ENCODE data around the gene SCNN1A. TPM values are rescaled to one million over a fixed set of nuclear protein-coding genes. Genes with fewer than 3 reads are reported as not detected.
A peak's percentile ranks its signal among the peaks of the same experiment; 100 is the strongest.

SCNN1A gene
- total RNA-seq, 1 experiment from 2014 or later, result 2.9 TPM

DNA sequence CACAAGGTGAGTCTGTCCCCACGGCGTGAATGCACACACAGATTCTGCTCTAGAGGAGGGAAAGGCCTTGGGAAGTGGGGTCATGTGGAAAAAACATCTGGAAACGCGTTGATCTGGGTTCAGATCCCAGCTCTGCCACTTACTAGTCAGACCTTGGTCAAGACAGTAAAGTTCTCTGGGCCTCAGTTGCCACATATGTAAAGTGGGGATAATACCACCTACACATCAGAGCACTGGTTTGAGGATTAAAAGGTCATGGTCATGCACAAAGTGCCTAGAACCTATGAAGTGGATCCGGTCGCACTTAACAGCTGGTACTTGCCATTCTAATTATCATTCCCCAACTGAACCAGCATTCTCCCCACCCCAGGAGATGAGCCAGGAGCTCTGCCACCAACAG lies 60.2 kb downstream of the SCNN1A start:
- H3K4me2 ChIP-seq (ENCODE audit: low read length), result no peak overlapping the region
- peaks cover 28% of the 10 kb centered on the region for H3K4me1 ChIP-seq (ENCODE audit: insufficient read depth, low read length)
- TF ChIP-seq EZH2 (IDR thresholded peaks at IDR 0.05; ENCODE audit: low read length, unreplicated experiment) (no peak), EZH2phosphoT487 (IDR thresholded peaks at IDR 0.05; ENCODE audit: borderline replicate concordance, low read length) (no peak)
- TF ChIP-seq, protein P1, sequence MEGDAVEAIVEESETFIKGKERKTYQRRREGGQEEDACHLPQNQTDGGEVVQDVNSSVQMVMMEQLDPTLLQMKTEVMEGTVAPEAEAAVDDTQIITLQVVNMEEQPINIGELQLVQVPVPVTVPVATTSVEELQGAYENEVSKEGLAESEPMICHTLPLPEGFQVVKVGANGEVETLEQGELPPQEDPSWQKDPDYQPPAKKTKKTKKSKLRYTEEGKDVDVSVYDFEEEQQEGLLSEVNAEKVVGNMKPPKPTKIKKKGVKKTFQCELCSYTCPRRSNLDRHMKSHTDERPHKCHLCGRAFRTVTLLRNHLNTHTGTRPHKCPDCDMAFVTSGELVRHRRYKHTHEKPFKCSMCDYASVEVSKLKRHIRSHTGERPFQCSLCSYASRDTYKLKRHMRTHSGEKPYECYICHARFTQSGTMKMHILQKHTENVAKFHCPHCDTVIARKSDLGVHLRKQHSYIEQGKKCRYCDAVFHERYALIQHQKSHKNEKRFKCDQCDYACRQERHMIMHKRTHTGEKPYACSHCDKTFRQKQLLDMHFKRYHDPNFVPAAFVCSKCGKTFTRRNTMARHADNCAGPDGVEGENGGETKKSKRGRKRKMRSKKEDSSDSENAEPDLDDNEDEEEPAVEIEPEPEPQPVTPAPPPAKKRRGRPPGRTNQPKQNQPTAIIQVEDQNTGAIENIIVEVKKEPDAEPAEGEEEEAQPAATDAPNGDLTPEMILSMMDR (conservative IDR thresholded peaks at IDR 0.05; ENCODE audit: low read depth, low read length), result no peak
- ATAC-seq, result no peak
- H3K9me2 ChIP-seq (replicated peaks; ENCODE audit: low read length), result no peaks in the 10 kb centered on the region
- no peak overlapping the region for H2AFZ ChIP-seq (ENCODE audit: low read length)
- no peaks in the 10 kb centered on the region for H3K9me3 ChIP-seq (ENCODE audit: low read length)
- no peaks in the 10 kb centered on the region for H4K20me1 ChIP-seq (ENCODE audit: low read length)
- H3K4me3 ChIP-seq (ENCODE audit: low read length), result no peak overlapping the region
- no peaks in the 10 kb centered on the region for H3K36me3 ChIP-seq (ENCODE audit: low read depth, low read length)
- no peak overlapping the region for H3K9ac ChIP-seq (ENCODE audit: low read length)
- ChIA-PET CTCF (no interaction called here), POLR2A (ENCODE audit: unreplicated experiment) (no interaction called here)
- no TSS peak for BruUV-seq (replicated peaks)
- H3K27ac ChIP-seq (ENCODE audit: low read length), result no peak overlapping the region
- no peaks in the 10 kb centered on the region for H3K27me3 ChIP-seq (ENCODE audit: low read length)
- H3F3A ChIP-seq (ENCODE audit: low read length, unreplicated experiment), result no peaks in the 10 kb centered on the region
- no peak for DNase-seq
- intact Hi-C loops (cut with micrococcal nuclease), result no loop called here
- H3K79me2 ChIP-seq (ENCODE audit: low read length), result no peaks in the 10 kb centered on the region

GRCh38 chr12:6314776-6315175 lies 60.6 kb downstream of the SCNN1A start:
- Histone ChIP-seq H3K4me1 (ENCODE audit: insufficient read depth, low read length) (peaks cover 28% of the 10 kb centered on the region), H3F3A (ENCODE audit: low read length, unreplicated experiment) (no peaks in the 10 kb centered on the region), H4K20me1 (ENCODE audit: low read length) (no peaks in the 10 kb centered on the region), H3K9me3 (ENCODE audit: low read length) (no peaks in the 10 kb centered on the region), H3K79me2 (ENCODE audit: low read length) (no peaks in the 10 kb centered on the region), H3K27me3 (ENCODE audit: low read length) (no peaks in the 10 kb centered on the region), H3K9me2 (replicated peaks; ENCODE audit: low read length) (no peaks in the 10 kb centered on the region), H3K9ac (ENCODE audit: low read length) (no peak overlapping the region), H3K36me3 (ENCODE audit: low read depth, low read length) (no peaks in the 10 kb centered on the region), H3K4me3 (ENCODE audit: low read length) (no peak overlapping the region), H3K27ac (ENCODE audit: low read length) (no peak overlapping the region), H2AFZ (ENCODE audit: low read length) (no peak overlapping the region), H3K4me2 (ENCODE audit: low read length) (no peak overlapping the region)
- TF ChIP-seq EZH2 (IDR thresholded peaks at IDR 0.05; ENCODE audit: low read length, unreplicated experiment) (no peak), EZH2phosphoT487 (IDR thresholded peaks at IDR 0.05; ENCODE audit: borderline replicate concordance, low read length) (no peak)
- TF ChIP-seq, protein P1 (conservative IDR thresholded peaks at IDR 0.05; ENCODE audit: low read depth, low read length), result no peak
- no peak for DNase-seq
- POLR2A ChIA-PET (ENCODE audit: unreplicated experiment), result no interaction called here
- BruUV-seq (replicated peaks), result no TSS peak
- ATAC-seq, result no peak
- intact Hi-C loops (cut with micrococcal nuclease), result no loop called here
- CTCF ChIA-PET, result no interaction called here

DNA sequence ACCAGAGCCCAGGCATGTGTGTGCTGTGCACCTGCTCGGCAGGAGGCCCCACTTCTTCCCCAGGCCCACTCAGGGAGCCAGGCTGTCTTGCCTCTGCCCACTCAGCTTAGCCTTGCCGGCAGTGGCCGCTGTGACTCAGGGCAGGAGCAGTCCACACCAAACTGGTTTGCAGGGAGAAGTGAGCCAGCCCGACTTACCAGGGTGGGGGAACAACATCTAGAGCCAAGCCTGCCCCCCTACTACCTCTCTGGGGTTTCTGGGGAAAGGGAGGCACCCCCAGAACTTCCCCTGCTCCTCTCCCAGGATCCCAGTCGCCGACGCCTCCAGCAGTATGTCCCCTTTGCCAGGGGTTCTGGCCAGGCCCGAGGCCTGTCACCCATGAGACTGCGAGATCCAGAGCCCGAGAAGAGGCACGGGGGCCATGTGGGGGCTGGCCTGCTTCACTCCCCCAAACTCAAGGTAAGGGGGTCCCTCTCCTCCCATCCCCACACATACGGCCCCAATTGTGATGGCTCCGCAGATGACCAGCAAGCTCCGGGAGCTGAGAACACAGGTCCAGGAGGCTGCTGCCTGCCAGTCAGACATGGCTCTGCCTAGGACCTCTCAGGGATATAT lies 61.9 kb downstream of the SCNN1A start:
- BruUV-seq (replicated peaks), result no TSS peak
- H3K36me3 ChIP-seq (ENCODE audit: low read depth, low read length), result no peaks in the 10 kb centered on the region
- no peaks in the 10 kb centered on the region for H3K27me3 ChIP-seq (ENCODE audit: low read length)
- H3F3A ChIP-seq (ENCODE audit: low read length, unreplicated experiment), result no peaks in the 10 kb centered on the region
- intact Hi-C loops (cut with micrococcal nuclease), result no loop called here
- H3K27ac ChIP-seq (ENCODE audit: low read length), result peak overlapping the region; percentile 90
- no peak overlapping the region for H2AFZ ChIP-seq (ENCODE audit: low read length)
- H3K79me2 ChIP-seq (ENCODE audit: low read length), result no peaks in the 10 kb centered on the region
- ATAC-seq, result no peak
- H3K9me3 ChIP-seq (ENCODE audit: low read length), result no peaks in the 10 kb centered on the region
- ChIA-PET POLR2A (ENCODE audit: unreplicated experiment) (interaction anchor here (0.6 kb wide), 1 partner anchor 152 kb away, joined by 6 read pairs; no protein-coding TSS in a partner anchor), CTCF (no interaction called here)
- H3K4me1 ChIP-seq (ENCODE audit: insufficient read depth, low read length), result peaks cover 28% of the 10 kb centered on the region
- H3K9me2 ChIP-seq (replicated peaks; ENCODE audit: low read length), result no peaks in the 10 kb centered on the region
- DNase-seq, result peak; percentile 27
- H3K4me2 ChIP-seq (ENCODE audit: low read length), result peak overlapping the region; percentile 72
- peak overlapping the region; percentile 40 for H3K9ac ChIP-seq (ENCODE audit: low read length)
- TF ChIP-seq EZH2phosphoT487 (IDR thresholded peaks at IDR 0.05; ENCODE audit: borderline replicate concordance, low read length) (no peak), EZH2 (IDR thresholded peaks at IDR 0.05; ENCODE audit: low read length, unreplicated experiment) (no peak)
- TF ChIP-seq, protein P1 (conservative IDR thresholded peaks at IDR 0.05; ENCODE audit: low read depth, low read length), result no peak
- H4K20me1 ChIP-seq (ENCODE audit: low read length), result no peaks in the 10 kb centered on the region
- H3K4me3 ChIP-seq (ENCODE audit: low read length), result no peak overlapping the region

Data from PC-3 (cell line).